CD4-positive, alpha-beta T cell treated with Interferon alpha-2 for 1 hour (primary cell): ENCODE measurements around the gene DHRS12.

ENCODE experiments used
- DNase-seq, 2 donors: peaks; one replicate each; pipeline ENCODE4 v3.0.0-alpha.2; 2020 to 2022

The DHRS12 gene

DNA sequence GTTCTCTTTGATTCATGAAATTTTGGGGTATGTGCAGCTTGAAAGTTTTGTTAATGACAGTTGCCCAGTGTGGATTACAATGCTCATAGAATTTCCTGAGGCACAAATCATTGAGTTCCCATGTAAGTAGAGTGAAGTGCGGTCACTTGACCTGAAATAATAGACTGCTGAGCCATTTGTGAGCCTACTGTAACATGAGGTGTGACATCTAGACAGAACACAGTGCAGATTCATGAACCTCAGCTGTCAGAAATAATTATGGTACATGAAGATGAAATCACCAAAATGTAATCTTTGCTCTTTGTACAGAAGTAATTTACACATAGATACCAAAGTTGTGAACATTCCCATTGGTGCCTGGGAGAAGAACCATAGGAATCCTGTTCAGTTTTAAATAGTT lies 84.6 kb downstream of the DHRS12 start:
- no peak for DNase-seq
